ENCODE results near the gene TSPEAR. TPM values are rescaled to one million over a fixed set of nuclear protein-coding genes. Genes with fewer than 3 reads are reported as not detected.

The TSPEAR gene
- total and polyA plus RNA-seq, 12 donors, result under 0.01 to 3.4 (median 1.0) TPM; not detected in 3

DNA sequence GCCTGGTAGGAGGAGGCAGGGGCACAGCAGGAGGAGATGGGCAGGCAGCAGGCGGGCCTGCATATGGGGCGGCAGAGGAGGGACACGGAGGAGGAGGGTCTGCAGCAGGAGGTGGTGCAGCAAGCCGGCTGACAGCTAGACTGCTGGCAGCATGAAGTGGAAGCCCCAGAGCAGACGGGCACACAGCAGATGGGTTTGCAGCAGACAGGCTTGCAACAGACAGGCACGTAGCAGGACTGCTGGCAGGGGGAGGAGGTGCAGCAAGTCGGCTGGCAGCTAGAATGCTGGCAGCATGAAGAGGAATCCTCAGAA is 131.6 kb downstream of the TSPEAR start:
- Histone ChIP-seq H3K9me3 (peaks cover 0 to 40% (median 18%) of the 10 kb centered on the region in 11 donors), H3K4me3 (no peak overlapping the region), H3K36me3 (no peaks in the 10 kb centered on the region), H3K27ac (no peak overlapping the region), H3K4me1 (no peaks in the 10 kb centered on the region), H3K27me3 (peaks cover 0 to 43% (median 6%) of the 10 kb centered on the region in 7 donors)
- ATAC-seq (no peak), DNase-seq (no peak)
- TF ChIP-seq, protein P1, sequence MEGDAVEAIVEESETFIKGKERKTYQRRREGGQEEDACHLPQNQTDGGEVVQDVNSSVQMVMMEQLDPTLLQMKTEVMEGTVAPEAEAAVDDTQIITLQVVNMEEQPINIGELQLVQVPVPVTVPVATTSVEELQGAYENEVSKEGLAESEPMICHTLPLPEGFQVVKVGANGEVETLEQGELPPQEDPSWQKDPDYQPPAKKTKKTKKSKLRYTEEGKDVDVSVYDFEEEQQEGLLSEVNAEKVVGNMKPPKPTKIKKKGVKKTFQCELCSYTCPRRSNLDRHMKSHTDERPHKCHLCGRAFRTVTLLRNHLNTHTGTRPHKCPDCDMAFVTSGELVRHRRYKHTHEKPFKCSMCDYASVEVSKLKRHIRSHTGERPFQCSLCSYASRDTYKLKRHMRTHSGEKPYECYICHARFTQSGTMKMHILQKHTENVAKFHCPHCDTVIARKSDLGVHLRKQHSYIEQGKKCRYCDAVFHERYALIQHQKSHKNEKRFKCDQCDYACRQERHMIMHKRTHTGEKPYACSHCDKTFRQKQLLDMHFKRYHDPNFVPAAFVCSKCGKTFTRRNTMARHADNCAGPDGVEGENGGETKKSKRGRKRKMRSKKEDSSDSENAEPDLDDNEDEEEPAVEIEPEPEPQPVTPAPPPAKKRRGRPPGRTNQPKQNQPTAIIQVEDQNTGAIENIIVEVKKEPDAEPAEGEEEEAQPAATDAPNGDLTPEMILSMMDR (IDR thresholded peaks at IDR 0.05), result no peak
- intact Hi-C loops (cut with DNase I), result no loop called here
- WGBS, 2 donors, result 63 to 70% methylated on average over 6 to 7 of the region's 7 CpGs

DNA sequence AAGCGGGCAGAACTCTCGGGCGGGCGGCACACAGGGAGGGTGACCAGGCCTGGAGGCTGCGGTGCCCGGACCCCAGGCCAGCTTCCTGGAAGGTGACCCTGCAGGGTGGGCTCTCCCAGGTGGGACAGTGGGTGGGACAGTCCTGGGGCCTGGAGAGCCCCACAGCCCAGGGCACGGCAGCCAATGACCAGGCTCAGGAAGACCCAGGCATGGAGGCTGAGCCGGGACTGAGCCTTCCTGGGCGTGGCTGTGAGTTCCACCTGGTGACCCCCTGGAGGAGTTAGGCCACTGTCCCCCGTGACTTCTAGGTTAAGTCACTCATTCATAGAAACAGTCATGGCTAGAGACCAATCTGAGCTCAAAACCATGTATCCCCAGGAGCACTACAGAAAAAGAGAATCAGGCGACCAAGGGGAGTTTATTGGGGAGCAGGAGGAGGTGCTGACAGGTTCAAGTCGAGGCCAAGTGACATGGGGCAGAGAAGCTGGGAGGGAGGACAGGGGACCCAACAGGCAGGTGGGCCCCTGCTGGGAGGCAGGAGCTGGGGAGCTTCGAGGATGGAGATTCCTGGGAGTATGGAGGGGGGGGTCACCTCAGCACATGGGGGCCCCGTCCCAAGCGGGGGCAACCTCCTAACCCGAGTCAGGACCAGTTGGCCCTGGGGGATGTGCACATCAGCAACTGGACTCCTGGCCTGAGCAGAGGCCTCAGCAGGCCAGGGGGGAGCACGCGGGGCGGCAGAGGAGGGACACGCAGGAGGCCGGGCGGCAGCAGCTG is 132.1 kb downstream of the TSPEAR start:
- 70 to 74% methylated on average over 22 of the region's 22 CpGs for WGBS, 2 donors
- DNase-seq, result no peak

DNA sequence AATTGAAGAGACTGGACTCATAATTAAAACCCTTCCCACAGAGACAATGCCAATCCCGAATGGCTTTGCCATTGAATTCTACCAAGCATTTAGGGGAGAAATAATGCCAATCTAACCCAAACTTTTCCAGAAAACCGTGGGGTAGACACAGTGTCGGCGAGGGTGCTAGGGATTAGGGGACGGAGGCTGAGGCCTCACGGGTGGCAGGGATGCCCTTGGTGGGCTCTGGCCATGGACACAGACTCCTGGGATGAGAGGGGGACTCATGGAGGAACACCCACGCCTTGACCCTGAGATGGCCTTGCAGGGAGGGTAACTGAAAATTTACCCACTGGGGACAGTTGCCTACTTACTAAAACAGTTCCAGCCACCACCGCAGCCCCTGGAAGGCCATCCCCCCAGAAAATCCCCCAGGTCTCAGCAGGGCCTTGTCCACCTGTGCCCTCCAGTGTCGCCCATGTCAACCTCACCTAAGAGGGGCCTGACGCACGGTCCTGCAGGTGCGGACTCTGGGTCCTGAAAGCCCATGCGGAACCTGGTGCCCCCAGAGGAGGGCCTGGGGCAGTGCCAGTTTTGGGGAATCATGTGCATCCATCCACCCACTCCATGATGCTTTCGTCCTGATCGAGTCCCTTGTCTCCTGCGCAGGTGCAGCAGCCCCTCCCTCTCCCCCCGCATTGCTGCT is 132.9 kb downstream of the TSPEAR start:
- Histone ChIP-seq H3K4me1 (no peaks in the 10 kb centered on the region), H3K9me3 (peaks cover 0 to 40% (median 18%) of the 10 kb centered on the region in 11 donors), H3K36me3 (no peaks in the 10 kb centered on the region), H3K27ac (no peak overlapping the region), H3K4me3 (no peak overlapping the region), H3K27me3 (peaks cover 0 to 40% (median 0%) of the 10 kb centered on the region in 7 donors)
- DNase-seq (no peak), ATAC-seq (no peak)
- TF ChIP-seq, protein P1 (IDR thresholded peaks at IDR 0.05), result no peak
- intact Hi-C loops (cut with DNase I), result no loop called here
- WGBS, 2 donors, result 93 to 96% methylated on average over 17 of the region's 17 CpGs

More for the DNA sequence above, 132.1 kb downstream of the TSPEAR start:
- Histone ChIP-seq H3K4me3 (no peak overlapping the region), H3K4me1 (no peaks in the 10 kb centered on the region), H3K36me3 (no peaks in the 10 kb centered on the region), H3K27me3 (peaks cover 0 to 43% (median 1%) of the 10 kb centered on the region in 7 donors), H3K9me3 (peaks cover 0 to 40% (median 18%) of the 10 kb centered on the region in 11 donors), H3K27ac (no peak overlapping the region)
- TF ChIP-seq, protein P1 (IDR thresholded peaks at IDR 0.05), result no peak
- intact Hi-C loops (cut with DNase I), result no loop called here
- no peak for ATAC-seq

DNA sequence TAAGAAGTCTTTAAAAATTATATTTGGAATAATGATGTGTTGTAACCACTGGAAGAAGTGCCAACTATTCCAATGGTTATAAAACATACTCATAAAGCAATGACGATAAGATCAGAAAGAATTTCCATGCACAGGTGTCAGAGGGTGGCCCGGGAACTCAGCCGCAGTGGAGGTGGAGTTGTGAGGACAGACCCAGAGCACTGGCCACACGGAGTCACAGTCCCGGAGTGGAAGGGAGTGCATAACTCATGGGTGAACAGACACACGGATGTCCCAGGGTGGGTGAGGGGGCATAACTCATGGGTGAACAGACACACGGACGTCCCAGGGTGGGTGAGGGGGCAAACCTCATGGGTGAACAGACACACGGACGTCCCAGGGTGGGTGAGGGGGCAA is 135.3 kb downstream of the TSPEAR start:
- TF ChIP-seq, protein P1 (IDR thresholded peaks at IDR 0.05), result no peak
- no peak overlapping the region for H3K4me3 ChIP-seq
- H3K4me1 ChIP-seq, result no peaks in the 10 kb centered on the region
- peaks cover 0 to 34% (median 17%) of the 10 kb centered on the region in 11 donors for H3K9me3 ChIP-seq
- 87 to 88% methylated on average over 10 of the region's 10 CpGs for WGBS, 2 donors
- H3K36me3 ChIP-seq, result no peaks in the 10 kb centered on the region
- ATAC-seq (no peak), DNase-seq (no peak)
- intact Hi-C loops (cut with DNase I), result no loop called here
- H3K27me3 ChIP-seq, result peaks cover 0 to 34% (median 0%) of the 10 kb centered on the region in 7 donors
- H3K27ac ChIP-seq, result no peak overlapping the region
